Endothelial cell (in vitro differentiated cells): Measurements from ENCODE around the gene DDX23. TPM values are rescaled to one million over a fixed set of nuclear protein-coding genes. Genes with fewer than 3 reads are reported as not detected.

Experiments used
- DNase-seq: peaks from one replicate; pipeline ENCODE4 v3.0.0; 2021; ENCODE audit warnings: low spot score
- H3K27ac Mint-ChIP-seq: one replicate; pipeline ENCODE4 v1.8.0; 2021; ENCODE audit warnings: mixed read lengths, inconsistent platforms; ENCODE audit not compliant: unreplicated experiment
- H3K27me3 Mint-ChIP-seq: one replicate; pipeline ENCODE4 v1.8.0; 2021; ENCODE audit warnings: mild to moderate bottlenecking, moderate library complexity, mixed read lengths, inconsistent platforms; ENCODE audit not compliant: unreplicated experiment
- H3K36me3 Mint-ChIP-seq: one replicate; pipeline ENCODE4 v1.8.0; 2021; ENCODE audit warnings: mild to moderate bottlenecking, low read depth, mixed read lengths, inconsistent platforms; ENCODE audit not compliant: unreplicated experiment
- H3K4me1 Mint-ChIP-seq: one replicate; pipeline ENCODE4 v1.8.0; 2021; ENCODE audit warnings: mild to moderate bottlenecking, mixed read lengths, inconsistent platforms; ENCODE audit not compliant: unreplicated experiment
- H3K4me3 Mint-ChIP-seq: one replicate; pipeline ENCODE4 v1.8.0; 2021; ENCODE audit warnings: mild to moderate bottlenecking, mixed read lengths, inconsistent platforms; ENCODE audit not compliant: unreplicated experiment
- H3K9me3 Mint-ChIP-seq: one replicate; pipeline ENCODE4 v1.8.0; 2021; ENCODE audit warnings: mixed read lengths, inconsistent platforms; ENCODE audit not compliant: unreplicated experiment
- CTCF ChIP-seq: fragments of 200-600 bp; sonication (generic); IDR thresholded peaks from one replicate; pipeline ENCODE4 v1.5.0; 2021; ENCODE audit warnings: antibody characterized with exemption; ENCODE audit not compliant: unreplicated experiment
- total RNA-seq: library from RNA; stranded (reverse); fragmentation: NEBNext Ultra II Directional; extraction: Animal tissue kit (Norgen Biotek cat#: 25700); gene quantifications from one replicate; pipeline ENCODE4 v1.2.1, GENCODE V29; 2021; ENCODE audit not compliant: unreplicated experiment

Gene DDX23
- total RNA-seq, 1 donor from 2014 or later = 96.2 TPM

GRCh38 chr12:48800457-48800856 is 51.5 kb downstream of the DDX23 start:
- TF ChIP-seq CTCF = no peak
- Mint-ChIP-seq H3K9me3 (no peaks in the 10 kb centered on the region), H3K27me3 (no peaks in the 10 kb centered on the region), H3K4me1 (peaks cover 10% of the 10 kb centered on the region), H3K27ac (no peak overlapping the region), H3K4me3 (no peak overlapping the region), H3K36me3 (no peaks in the 10 kb centered on the region)
- no peak for DNase-seq

GRCh38 chr12:48796976-48797375 is 55.0 kb downstream of the DDX23 start:
- no peak for DNase-seq

GRCh38 chr12:48795550-48796455 is 56.2 kb downstream of the DDX23 start:
- DNase-seq = peak; percentile 69
- H3K4me1 Mint-ChIP-seq = peaks cover 3% of the 10 kb centered on the region
- TF ChIP-seq CTCF = peak; percentile 99
- H3K27me3 Mint-ChIP-seq = peaks cover 5% of the 10 kb centered on the region
- H3K27ac Mint-ChIP-seq = no peak overlapping the region
- H3K9me3 Mint-ChIP-seq = no peaks in the 10 kb centered on the region
- no peaks in the 10 kb centered on the region for H3K36me3 Mint-ChIP-seq
- peak overlapping the region; percentile 1 for H3K4me3 Mint-ChIP-seq

More at GRCh38 chr12:48796976-48797375, 55.0 kb downstream of the DDX23 start:
- peaks cover 10% of the 10 kb centered on the region for H3K4me1 Mint-ChIP-seq
- H3K36me3 Mint-ChIP-seq = no peaks in the 10 kb centered on the region
- peaks cover 5% of the 10 kb centered on the region for H3K27me3 Mint-ChIP-seq
- H3K27ac Mint-ChIP-seq = no peak overlapping the region
- TF ChIP-seq CTCF = no peak
- H3K4me3 Mint-ChIP-seq = no peak overlapping the region
- H3K9me3 Mint-ChIP-seq = no peaks in the 10 kb centered on the region

GRCh38 chr12:48794870-48795269 is 57.1 kb downstream of the DDX23 start:
- Mint-ChIP-seq H3K9me3 (no peaks in the 10 kb centered on the region), H3K36me3 (no peaks in the 10 kb centered on the region), H3K4me1 (peaks cover 5% of the 10 kb centered on the region), H3K27ac (no peak overlapping the region), H3K27me3 (peaks cover 5% of the 10 kb centered on the region), H3K4me3 (no peak overlapping the region)
- TF ChIP-seq CTCF = no peak
- DNase-seq = no peak

- DNase-seq = no peak
- no peak for TF ChIP-seq CTCF
- Mint-ChIP-seq H3K9me3 (no peaks in the 10 kb centered on the region), H3K27me3 (peaks cover 5% of the 10 kb centered on the region), H3K4me3 (no peak overlapping the region), H3K36me3 (no peaks in the 10 kb centered on the region), H3K4me1 (peaks cover 6% of the 10 kb centered on the region), H3K27ac (no peak overlapping the region)
These were observed 58.3 kb downstream of the DDX23 start for GRCh38 chr12:48793696-48794095.
